ENCODE results near the gene SMIM24.

Gene SMIM24

GRCh38 chr19:3452171-3452941, 28.0 kb downstream of the SMIM24 start:
- TF ChIP-seq FOXM1 (IDR thresholded peaks at IDR 0.05; ENCODE audit: borderline replicate concordance, low read depth), result no peak
- TF ChIP-seq YY1 (IDR thresholded peaks at IDR 0.05; ENCODE audit: low read depth), result no peak
- TF ChIP-seq, protein P1, sequence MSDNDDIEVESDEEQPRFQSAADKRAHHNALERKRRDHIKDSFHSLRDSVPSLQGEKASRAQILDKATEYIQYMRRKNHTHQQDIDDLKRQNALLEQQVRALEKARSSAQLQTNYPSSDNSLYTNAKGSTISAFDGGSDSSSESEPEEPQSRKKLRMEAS (IDR thresholded peaks at IDR 0.05), result no peak
- TF ChIP-seq EP300 (IDR thresholded peaks at IDR 0.05; ENCODE audit: borderline replicate concordance), result no peak
- no peak for TF ChIP-seq TAF1 (IDR thresholded peaks at IDR 0.05; ENCODE audit: low read depth)
- no peak for TF ChIP-seq CEBPB (IDR thresholded peaks at IDR 0.05)

DNA sequence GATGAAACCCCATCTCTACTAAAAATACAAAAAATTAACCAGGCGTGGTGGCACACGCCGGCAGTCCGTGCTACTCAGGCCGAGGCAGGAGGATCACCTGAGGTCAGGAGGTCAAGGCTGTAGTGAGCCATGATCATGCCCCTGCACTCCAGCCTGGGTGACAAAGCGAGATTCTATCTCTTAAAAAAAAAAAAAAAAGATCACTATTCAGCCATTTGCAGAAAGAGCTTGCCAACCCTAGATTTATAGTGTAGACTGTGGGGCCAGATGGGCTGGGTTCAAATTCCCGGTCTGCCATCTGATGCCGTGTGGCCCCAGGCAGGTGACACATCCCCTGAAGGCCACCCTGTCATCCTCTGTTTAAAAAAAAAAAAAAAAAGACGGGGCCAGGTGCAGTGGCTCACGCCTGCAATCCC, 28.9 kb downstream of the SMIM24 start:
- TF ChIP-seq, protein P2, sequence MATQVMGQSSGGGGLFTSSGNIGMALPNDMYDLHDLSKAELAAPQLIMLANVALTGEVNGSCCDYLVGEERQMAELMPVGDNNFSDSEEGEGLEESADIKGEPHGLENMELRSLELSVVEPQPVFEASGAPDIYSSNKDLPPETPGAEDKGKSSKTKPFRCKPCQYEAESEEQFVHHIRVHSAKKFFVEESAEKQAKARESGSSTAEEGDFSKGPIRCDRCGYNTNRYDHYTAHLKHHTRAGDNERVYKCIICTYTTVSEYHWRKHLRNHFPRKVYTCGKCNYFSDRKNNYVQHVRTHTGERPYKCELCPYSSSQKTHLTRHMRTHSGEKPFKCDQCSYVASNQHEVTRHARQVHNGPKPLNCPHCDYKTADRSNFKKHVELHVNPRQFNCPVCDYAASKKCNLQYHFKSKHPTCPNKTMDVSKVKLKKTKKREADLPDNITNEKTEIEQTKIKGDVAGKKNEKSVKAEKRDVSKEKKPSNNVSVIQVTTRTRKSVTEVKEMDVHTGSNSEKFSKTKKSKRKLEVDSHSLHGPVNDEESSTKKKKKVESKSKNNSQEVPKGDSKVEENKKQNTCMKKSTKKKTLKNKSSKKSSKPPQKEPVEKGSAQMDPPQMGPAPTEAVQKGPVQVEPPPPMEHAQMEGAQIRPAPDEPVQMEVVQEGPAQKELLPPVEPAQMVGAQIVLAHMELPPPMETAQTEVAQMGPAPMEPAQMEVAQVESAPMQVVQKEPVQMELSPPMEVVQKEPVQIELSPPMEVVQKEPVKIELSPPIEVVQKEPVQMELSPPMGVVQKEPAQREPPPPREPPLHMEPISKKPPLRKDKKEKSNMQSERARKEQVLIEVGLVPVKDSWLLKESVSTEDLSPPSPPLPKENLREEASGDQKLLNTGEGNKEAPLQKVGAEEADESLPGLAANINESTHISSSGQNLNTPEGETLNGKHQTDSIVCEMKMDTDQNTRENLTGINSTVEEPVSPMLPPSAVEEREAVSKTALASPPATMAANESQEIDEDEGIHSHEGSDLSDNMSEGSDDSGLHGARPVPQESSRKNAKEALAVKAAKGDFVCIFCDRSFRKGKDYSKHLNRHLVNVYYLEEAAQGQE (IDR thresholded peaks at IDR 0.05; ENCODE audit: low read depth), result no peak
- TF ChIP-seq USF1 (IDR thresholded peaks at IDR 0.05), result no peak
- no peak for TF ChIP-seq CREB1 (IDR thresholded peaks at IDR 0.05; ENCODE audit: low read depth)
- TF ChIP-seq, protein P1 (IDR thresholded peaks at IDR 0.05), result no peak
- no peak for TF ChIP-seq FOXM1 (IDR thresholded peaks at IDR 0.05; ENCODE audit: borderline replicate concordance, low read depth)
- TF ChIP-seq EGR1 (IDR thresholded peaks at IDR 0.05), result no peak
- TF ChIP-seq YY1 (IDR thresholded peaks at IDR 0.05; ENCODE audit: low read depth), result no peak
- TF ChIP-seq TAF1 (IDR thresholded peaks at IDR 0.05; ENCODE audit: low read depth), result no peak
- TF ChIP-seq NFIC (IDR thresholded peaks at IDR 0.05), result no peak
- TF ChIP-seq CEBPB (IDR thresholded peaks at IDR 0.05), result no peak
- TF ChIP-seq TEAD4 (IDR thresholded peaks at IDR 0.05), result no peak
- TF ChIP-seq ZBTB7A (IDR thresholded peaks at IDR 0.05; ENCODE audit: low read depth), result no peak
- no peak for TF ChIP-seq TCF12 (IDR thresholded peaks at IDR 0.05; ENCODE audit: low read depth)
- TF ChIP-seq EP300 (IDR thresholded peaks at IDR 0.05; ENCODE audit: borderline replicate concordance), result no peak
- TF ChIP-seq RAD21 (IDR thresholded peaks at IDR 0.05; ENCODE audit: low read depth), result no peak

DNA sequence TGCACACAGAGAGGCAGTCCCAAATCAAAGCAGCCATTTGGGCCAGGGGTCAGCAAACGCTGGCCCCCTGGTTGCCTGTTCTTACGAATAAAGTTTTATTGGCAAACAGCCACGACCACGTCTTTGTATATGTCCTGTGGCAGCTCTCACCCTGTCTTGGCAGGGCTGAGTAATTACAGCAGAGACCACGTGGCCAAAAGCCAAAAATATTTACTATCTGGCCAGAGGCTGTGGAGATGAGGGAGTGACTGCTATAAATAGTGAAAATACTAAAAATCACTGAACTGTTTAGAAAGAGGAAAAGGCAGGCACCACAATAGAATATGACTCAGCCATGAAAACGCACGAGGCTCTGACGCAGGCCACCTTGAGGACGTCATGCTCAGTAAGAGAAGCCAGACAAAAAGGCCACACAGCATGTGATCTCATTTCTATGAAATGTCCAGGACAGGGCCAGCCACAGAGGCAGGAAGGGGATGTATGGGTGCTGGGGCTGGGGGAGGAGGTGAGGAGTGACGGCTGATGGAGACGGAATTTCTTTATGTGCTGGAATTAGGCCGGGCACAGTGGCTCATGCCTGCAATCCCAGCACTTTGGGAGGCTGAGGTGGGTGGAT, 29.4 kb downstream of the SMIM24 start:
- TF ChIP-seq, protein P1 (IDR thresholded peaks at IDR 0.05), result peak; percentile 84
- TF ChIP-seq CREB1 (IDR thresholded peaks at IDR 0.05; ENCODE audit: low read depth) (peak; percentile 94), TEAD4 (IDR thresholded peaks at IDR 0.05) (no peak), FOXM1 (IDR thresholded peaks at IDR 0.05; ENCODE audit: borderline replicate concordance, low read depth) (no peak), EP300 (IDR thresholded peaks at IDR 0.05; ENCODE audit: borderline replicate concordance) (peak; percentile 52; the same call in 1 of the 2 replicates), EGR1 (IDR thresholded peaks at IDR 0.05) (no peak), TAF1 (IDR thresholded peaks at IDR 0.05; ENCODE audit: low read depth) (no peak), CEBPB (IDR thresholded peaks at IDR 0.05) (no peak; the same call in 1 of the 2 replicates), TCF12 (IDR thresholded peaks at IDR 0.05; ENCODE audit: low read depth) (peak; percentile 66), YY1 (IDR thresholded peaks at IDR 0.05; ENCODE audit: low read depth) (no peak), ZBTB7A (IDR thresholded peaks at IDR 0.05; ENCODE audit: low read depth) (no peak), USF1 (IDR thresholded peaks at IDR 0.05) (peak; percentile 90), RAD21 (IDR thresholded peaks at IDR 0.05; ENCODE audit: low read depth) (no peak), NFIC (IDR thresholded peaks at IDR 0.05) (peak; percentile 89)
- TF ChIP-seq, protein P2 (IDR thresholded peaks at IDR 0.05; ENCODE audit: low read depth), result no peak

- no peak for TF ChIP-seq TAF1 (IDR thresholded peaks at IDR 0.05; ENCODE audit: low read depth)
- no peak for TF ChIP-seq YY1 (IDR thresholded peaks at IDR 0.05; ENCODE audit: low read depth)
- TF ChIP-seq FOXM1 (IDR thresholded peaks at IDR 0.05; ENCODE audit: borderline replicate concordance, low read depth), result no peak
- no peak for TF ChIP-seq TEAD4 (IDR thresholded peaks at IDR 0.05)
- TF ChIP-seq RAD21 (IDR thresholded peaks at IDR 0.05; ENCODE audit: low read depth), result no peak
- TF ChIP-seq EGR1 (IDR thresholded peaks at IDR 0.05), result no peak
- TF ChIP-seq, protein P2 (IDR thresholded peaks at IDR 0.05; ENCODE audit: low read depth), result no peak
- no peak for TF ChIP-seq EP300 (IDR thresholded peaks at IDR 0.05; ENCODE audit: borderline replicate concordance)
- TF ChIP-seq CEBPB (IDR thresholded peaks at IDR 0.05), result no peak
- TF ChIP-seq, protein P1 (IDR thresholded peaks at IDR 0.05), result no peak
- TF ChIP-seq TCF12 (IDR thresholded peaks at IDR 0.05; ENCODE audit: low read depth), result no peak
- TF ChIP-seq CREB1 (IDR thresholded peaks at IDR 0.05; ENCODE audit: low read depth), result no peak
- TF ChIP-seq ZBTB7A (IDR thresholded peaks at IDR 0.05; ENCODE audit: low read depth), result no peak
- no peak for TF ChIP-seq NFIC (IDR thresholded peaks at IDR 0.05)
- no peak for TF ChIP-seq USF1 (IDR thresholded peaks at IDR 0.05)
Measured at GRCh38 chr19:3448616-3449334, 31.6 kb downstream of the SMIM24 start.
